Measurements from ENCODE around the gene TNIK. TPM values are rescaled to one million over a fixed set of nuclear protein-coding genes. Genes with fewer than 3 reads are reported as not detected.

TNIK gene
- total and polyA plus RNA-seq, 2 donors from 2014 or later: 3.6 to 48.9 TPM

- peak in 1 of 5 donors; percentile 51 for DNase-seq
- no peaks in the 10 kb centered on the region for H3K9me3 ChIP-seq (ENCODE audit: control insufficient read depth in 2 of 3, insufficient read depth in 1 of 3, low read length in 3 of 3)
- intact Hi-C loops (cut with DNase I): no loop called here
- TF ChIP-seq CTCF (IDR thresholded peaks at IDR 0.05; ENCODE audit: borderline replicate concordance, extremely low read depth, insufficient read depth): no peak
- H3K9ac ChIP-seq (ENCODE audit: low read length in 3 of 3): no peak overlapping the region
- no peaks in the 10 kb centered on the region for H3K4me1 ChIP-seq (ENCODE audit: control insufficient read depth in 2 of 3, insufficient read depth in 2 of 3, low read depth in 1 of 3, low read length in 3 of 3)
- H3K36me3 ChIP-seq (ENCODE audit: control insufficient read depth in 2 of 3, insufficient read depth in 3 of 3, low read length in 3 of 3): no peaks in the 10 kb centered on the region
- no peak for FAIRE-seq
- H3K27ac ChIP-seq (ENCODE audit: low read depth in 2 of 2, low read length in 2 of 2): no peak overlapping the region
- H3K27me3 ChIP-seq (ENCODE audit: control insufficient read depth, insufficient read depth, low read length): no peaks in the 10 kb centered on the region
- H3K4me3 ChIP-seq (ENCODE audit: low read length in 3 of 3): no peak overlapping the region
Measured at GRCh38 chr3:171192176-171192854, 267.9 kb downstream of the TNIK start.

- no peaks in the 10 kb centered on the region for H3K4me1 ChIP-seq (ENCODE audit: control insufficient read depth in 2 of 3, insufficient read depth in 2 of 3, low read depth in 1 of 3, low read length in 3 of 3)
- no peaks in the 10 kb centered on the region for H3K27me3 ChIP-seq (ENCODE audit: control insufficient read depth, insufficient read depth, low read length)
- no peak overlapping the region for H3K27ac ChIP-seq (ENCODE audit: low read depth in 2 of 2, low read length in 2 of 2)
- no peaks in the 10 kb centered on the region for H3K9me3 ChIP-seq (ENCODE audit: control insufficient read depth in 2 of 3, insufficient read depth in 1 of 3, low read length in 3 of 3)
- FAIRE-seq: no peak
- H3K9ac ChIP-seq (ENCODE audit: low read length in 3 of 3): no peak overlapping the region
- DNase-seq: no peak
- TF ChIP-seq CTCF (IDR thresholded peaks at IDR 0.05; ENCODE audit: borderline replicate concordance, extremely low read depth, insufficient read depth): no peak
- H3K4me3 ChIP-seq (ENCODE audit: low read length in 3 of 3): no peak overlapping the region
- intact Hi-C loops (cut with DNase I): no loop called here
- no peaks in the 10 kb centered on the region for H3K36me3 ChIP-seq (ENCODE audit: control insufficient read depth in 2 of 3, insufficient read depth in 3 of 3, low read length in 3 of 3)
Measured at GRCh38 chr3:171190668-171191067, 269.5 kb downstream of the TNIK start.

GRCh38 chr3:171189394-171190080, 270.7 kb downstream of the TNIK start:
- no peak for FAIRE-seq
- intact Hi-C loops (cut with DNase I): no loop called here

More at GRCh38 chr3:171189394-171190080, 270.7 kb downstream of the TNIK start:
- Histone ChIP-seq H3K4me1 (ENCODE audit: control insufficient read depth in 2 of 3, insufficient read depth in 2 of 3, low read depth in 1 of 3, low read length in 3 of 3) (peaks cover 0 to under 1% (median 0%) of the 10 kb centered on the region in 3 donors), H3K4me3 (ENCODE audit: low read length in 3 of 3) (no peak overlapping the region), H3K9me3 (ENCODE audit: control insufficient read depth in 2 of 3, insufficient read depth in 1 of 3, low read length in 3 of 3) (no peaks in the 10 kb centered on the region), H3K27me3 (ENCODE audit: control insufficient read depth, insufficient read depth, low read length) (no peaks in the 10 kb centered on the region), H3K36me3 (ENCODE audit: control insufficient read depth in 2 of 3, insufficient read depth in 3 of 3, low read length in 3 of 3) (no peaks in the 10 kb centered on the region), H3K9ac (ENCODE audit: low read length in 3 of 3) (no peak overlapping the region), H3K27ac (ENCODE audit: low read depth in 2 of 2, low read length in 2 of 2) (no peak overlapping the region)
- no peak for DNase-seq
- TF ChIP-seq CTCF (IDR thresholded peaks at IDR 0.05; ENCODE audit: borderline replicate concordance, extremely low read depth, insufficient read depth): no peak

Measured in kidney (tissue), 14 donors.